Neural cell (in vitro differentiated cells): Measurements from ENCODE around the gene PADI3. TPM values are rescaled to one million over a fixed set of nuclear protein-coding genes. Genes with fewer than 3 reads are reported as not detected.

Source experiments
- H2AFZ ChIP-seq: fragments of 200-600, 300-800 bp; sonication (generic), shearing (Covaris generic); 2 replicates; pipeline ENCODE4 v1.6.0; 2014; ENCODE audit warnings: low read depth, mild to moderate bottlenecking, antibody characterized with exemption, low read length, moderate library complexity
- H3F3A ChIP-seq: fragments of 200-600 bp; shearing (Covaris generic); 2 replicates; pipeline ENCODE4 v1.6.1; 2016; ENCODE audit warnings: mild to moderate bottlenecking, moderate library complexity, mixed read lengths, antibody characterized with exemption, low read length; ENCODE audit not compliant: insufficient read depth, poor library complexity, severe bottlenecking
- H3K27ac ChIP-seq: fragments of 200-600, 300-800 bp; sonication (generic), shearing (Covaris generic); 2 replicates; pipeline ENCODE4 v1.5.1; 2014; ENCODE audit warnings: mild to moderate bottlenecking, low read length, moderate library complexity
- H3K27me3 ChIP-seq: fragments of 300-800, 200-600 bp; sonication (generic), shearing (Covaris generic); 2 replicates; pipeline ENCODE4 v1.6.0; 2014; ENCODE audit warnings: mild to moderate bottlenecking, low read depth, low read length, moderate library complexity; ENCODE audit not compliant: insufficient read depth
- H3K36me3 ChIP-seq: fragments of 300-800, 200-600 bp; sonication (generic), shearing (Covaris generic); 2 replicates; pipeline ENCODE4 v1.5.1; 2014; ENCODE audit warnings: mild to moderate bottlenecking, antibody characterized with exemption, low read length, moderate library complexity; ENCODE audit not compliant: insufficient read depth
- H3K4me2 ChIP-seq: fragments of 300-800, 200-600 bp; sonication (generic), shearing (Covaris generic); 2 replicates; pipeline ENCODE4 v1.6.0; 2014; ENCODE audit warnings: mild to moderate bottlenecking, low read length
- H3K4me3 ChIP-seq: fragments of 300-800, 200-600 bp; sonication (generic), shearing (Covaris generic); 2 replicates; pipeline ENCODE4 v1.5.1; 2014; ENCODE audit warnings: mild to moderate bottlenecking, low read length, moderate library complexity
- H3K79me2 ChIP-seq: fragments of 200-600 bp; shearing (Covaris generic); replicated peaks from 2 replicates; pipeline ENCODE4 v1.6.0; 2014; ENCODE audit warnings: mild to moderate bottlenecking, low read length, moderate library complexity; ENCODE audit not compliant: insufficient read depth
- H3K9ac ChIP-seq: fragments of 300-800, 200-600 bp; sonication (generic), shearing (Covaris generic); 2 replicates; pipeline ENCODE4 v1.6.1; 2016; ENCODE audit warnings: mild to moderate bottlenecking, low read length, mixed read lengths
- H3K9me2 ChIP-seq: fragments of 200-600 bp; shearing (Covaris generic); 2 replicates; pipeline ENCODE4 v1.6.1; 2016; ENCODE audit warnings: mild to moderate bottlenecking, low read length, mixed read lengths; ENCODE audit not compliant: insufficient read depth
- H3K9me3 ChIP-seq: fragments of 200-600, 300-800 bp; sonication (generic), shearing (Covaris generic); 2 replicates; pipeline ENCODE4 v1.6.1; 2016; ENCODE audit warnings: mild to moderate bottlenecking, mixed run types, low read length, moderate library complexity, mixed read lengths
- H4K20me1 ChIP-seq: fragments of 200-600 bp; shearing (Covaris generic); 2 replicates; pipeline ENCODE4 v1.6.1; 2016; ENCODE audit warnings: mild to moderate bottlenecking, mixed run types; ENCODE audit not compliant: insufficient read depth
- MXI1 ChIP-seq: fragments of 450-650 bp; conservative IDR thresholded peaks from 2 replicates; pipeline ENCODE4 v1.6.1; 2014; ENCODE audit warnings: antibody characterized with exemption, mild to moderate bottlenecking; ENCODE audit not compliant: poor library complexity, severe bottlenecking
- RAD21 ChIP-seq: fragments of 450-650 bp; conservative IDR thresholded peaks from 2 replicates; pipeline ENCODE4 v1.6.1; 2014; ENCODE audit warnings: antibody characterized with exemption, mild to moderate bottlenecking, moderate library complexity
- SMC3 ChIP-seq: fragments of 450-650 bp; conservative IDR thresholded peaks from 2 replicates; pipeline ENCODE4 v1.6.1; 2014; ENCODE audit warnings: antibody characterized with exemption, mild to moderate bottlenecking, moderate library complexity; ENCODE audit not compliant: poor library complexity
- TAF1 ChIP-seq: IDR thresholded peaks from 2 replicates; pipeline ENCODE4 v1.6.1; 2012; ENCODE audit warnings: low read depth
- polyA plus RNA-seq: library from polyadenylated mRNA; depleted of rRNA; stranded (reverse); fragments of >200 nt; gene quantifications from 2 replicates; pipeline ENCODE4 v1.2.3, GENCODE V29; 2014
- TF ChIP-seq, protein P1 (sequence below): IDR thresholded peaks from 2 replicates; pipeline ENCODE4 v1.6.1; 2012; ENCODE audit warnings: borderline replicate concordance
- TF ChIP-seq, protein P2 (sequence below): fragments of 450-650 bp; IDR thresholded peaks from 2 replicates; pipeline ENCODE4 v1.5.1; 2014; ENCODE audit warnings: antibody characterized with exemption, mild to moderate bottlenecking, moderate library complexity; ENCODE audit not compliant: poor library complexity, severe bottlenecking

PADI3 gene
- polyA plus RNA-seq, 1 donor from 2014 or later: not detected

DNA sequence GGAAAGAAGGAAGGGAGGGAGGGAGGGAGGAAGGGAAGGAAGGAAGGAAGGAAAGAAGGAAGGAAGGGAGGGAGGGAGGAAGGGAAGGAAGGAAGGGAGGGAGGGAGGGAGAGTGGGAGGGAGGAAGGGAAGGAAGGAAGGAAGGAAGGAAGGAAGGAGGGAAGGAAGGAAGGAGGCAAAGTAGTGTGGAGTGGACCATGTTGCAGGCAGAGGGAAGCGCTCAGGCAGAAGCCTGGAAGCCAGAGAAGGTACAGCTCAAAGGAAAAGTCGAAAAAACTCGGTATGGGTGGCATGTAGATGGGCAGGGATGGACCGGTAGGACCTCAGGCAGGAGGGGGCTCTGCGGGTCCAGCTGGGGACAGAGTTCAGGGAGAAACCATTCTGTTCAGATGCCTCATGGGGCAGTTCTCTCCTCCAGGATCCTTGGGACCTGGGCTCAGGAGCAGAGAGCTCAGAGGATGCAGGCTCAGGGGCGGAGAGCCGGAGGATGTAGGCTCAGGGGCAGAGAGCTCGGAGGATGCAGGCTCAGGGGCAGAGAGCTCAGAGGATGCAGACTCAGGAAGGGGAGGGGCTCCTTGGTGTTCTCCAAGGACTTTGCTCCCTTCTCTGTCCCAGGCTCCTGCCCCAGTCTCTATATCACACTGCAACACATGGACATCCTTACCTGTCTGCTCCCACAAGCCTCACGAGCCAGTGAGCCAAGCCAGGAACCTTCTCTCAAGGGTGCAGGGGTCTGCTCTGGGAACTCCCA, 13.6 kb upstream of the PADI3 start:
- H3K79me2 ChIP-seq: no peaks in the 10 kb centered on the region
- H4K20me1 ChIP-seq: no peaks in the 10 kb centered on the region
- no peak overlapping the region for H3K27ac ChIP-seq
- H2AFZ ChIP-seq: no peak overlapping the region
- H3K9me2 ChIP-seq: no peaks in the 10 kb centered on the region
- no peaks in the 10 kb centered on the region for H3F3A ChIP-seq
- H3K4me2 ChIP-seq: no peak overlapping the region
- no peaks in the 10 kb centered on the region for H3K9me3 ChIP-seq
- TF ChIP-seq, protein P1, sequence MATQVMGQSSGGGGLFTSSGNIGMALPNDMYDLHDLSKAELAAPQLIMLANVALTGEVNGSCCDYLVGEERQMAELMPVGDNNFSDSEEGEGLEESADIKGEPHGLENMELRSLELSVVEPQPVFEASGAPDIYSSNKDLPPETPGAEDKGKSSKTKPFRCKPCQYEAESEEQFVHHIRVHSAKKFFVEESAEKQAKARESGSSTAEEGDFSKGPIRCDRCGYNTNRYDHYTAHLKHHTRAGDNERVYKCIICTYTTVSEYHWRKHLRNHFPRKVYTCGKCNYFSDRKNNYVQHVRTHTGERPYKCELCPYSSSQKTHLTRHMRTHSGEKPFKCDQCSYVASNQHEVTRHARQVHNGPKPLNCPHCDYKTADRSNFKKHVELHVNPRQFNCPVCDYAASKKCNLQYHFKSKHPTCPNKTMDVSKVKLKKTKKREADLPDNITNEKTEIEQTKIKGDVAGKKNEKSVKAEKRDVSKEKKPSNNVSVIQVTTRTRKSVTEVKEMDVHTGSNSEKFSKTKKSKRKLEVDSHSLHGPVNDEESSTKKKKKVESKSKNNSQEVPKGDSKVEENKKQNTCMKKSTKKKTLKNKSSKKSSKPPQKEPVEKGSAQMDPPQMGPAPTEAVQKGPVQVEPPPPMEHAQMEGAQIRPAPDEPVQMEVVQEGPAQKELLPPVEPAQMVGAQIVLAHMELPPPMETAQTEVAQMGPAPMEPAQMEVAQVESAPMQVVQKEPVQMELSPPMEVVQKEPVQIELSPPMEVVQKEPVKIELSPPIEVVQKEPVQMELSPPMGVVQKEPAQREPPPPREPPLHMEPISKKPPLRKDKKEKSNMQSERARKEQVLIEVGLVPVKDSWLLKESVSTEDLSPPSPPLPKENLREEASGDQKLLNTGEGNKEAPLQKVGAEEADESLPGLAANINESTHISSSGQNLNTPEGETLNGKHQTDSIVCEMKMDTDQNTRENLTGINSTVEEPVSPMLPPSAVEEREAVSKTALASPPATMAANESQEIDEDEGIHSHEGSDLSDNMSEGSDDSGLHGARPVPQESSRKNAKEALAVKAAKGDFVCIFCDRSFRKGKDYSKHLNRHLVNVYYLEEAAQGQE: no peak
- TF ChIP-seq TAF1 (no peak), RAD21 (no peak), MXI1 (no peak)
- TF ChIP-seq, protein P2, sequence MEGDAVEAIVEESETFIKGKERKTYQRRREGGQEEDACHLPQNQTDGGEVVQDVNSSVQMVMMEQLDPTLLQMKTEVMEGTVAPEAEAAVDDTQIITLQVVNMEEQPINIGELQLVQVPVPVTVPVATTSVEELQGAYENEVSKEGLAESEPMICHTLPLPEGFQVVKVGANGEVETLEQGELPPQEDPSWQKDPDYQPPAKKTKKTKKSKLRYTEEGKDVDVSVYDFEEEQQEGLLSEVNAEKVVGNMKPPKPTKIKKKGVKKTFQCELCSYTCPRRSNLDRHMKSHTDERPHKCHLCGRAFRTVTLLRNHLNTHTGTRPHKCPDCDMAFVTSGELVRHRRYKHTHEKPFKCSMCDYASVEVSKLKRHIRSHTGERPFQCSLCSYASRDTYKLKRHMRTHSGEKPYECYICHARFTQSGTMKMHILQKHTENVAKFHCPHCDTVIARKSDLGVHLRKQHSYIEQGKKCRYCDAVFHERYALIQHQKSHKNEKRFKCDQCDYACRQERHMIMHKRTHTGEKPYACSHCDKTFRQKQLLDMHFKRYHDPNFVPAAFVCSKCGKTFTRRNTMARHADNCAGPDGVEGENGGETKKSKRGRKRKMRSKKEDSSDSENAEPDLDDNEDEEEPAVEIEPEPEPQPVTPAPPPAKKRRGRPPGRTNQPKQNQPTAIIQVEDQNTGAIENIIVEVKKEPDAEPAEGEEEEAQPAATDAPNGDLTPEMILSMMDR: no peak
- no peaks in the 10 kb centered on the region for H3K27me3 ChIP-seq
- H3K9ac ChIP-seq: no peak overlapping the region
- no peak overlapping the region for H3K4me3 ChIP-seq
- H3K36me3 ChIP-seq: no peaks in the 10 kb centered on the region

DNA sequence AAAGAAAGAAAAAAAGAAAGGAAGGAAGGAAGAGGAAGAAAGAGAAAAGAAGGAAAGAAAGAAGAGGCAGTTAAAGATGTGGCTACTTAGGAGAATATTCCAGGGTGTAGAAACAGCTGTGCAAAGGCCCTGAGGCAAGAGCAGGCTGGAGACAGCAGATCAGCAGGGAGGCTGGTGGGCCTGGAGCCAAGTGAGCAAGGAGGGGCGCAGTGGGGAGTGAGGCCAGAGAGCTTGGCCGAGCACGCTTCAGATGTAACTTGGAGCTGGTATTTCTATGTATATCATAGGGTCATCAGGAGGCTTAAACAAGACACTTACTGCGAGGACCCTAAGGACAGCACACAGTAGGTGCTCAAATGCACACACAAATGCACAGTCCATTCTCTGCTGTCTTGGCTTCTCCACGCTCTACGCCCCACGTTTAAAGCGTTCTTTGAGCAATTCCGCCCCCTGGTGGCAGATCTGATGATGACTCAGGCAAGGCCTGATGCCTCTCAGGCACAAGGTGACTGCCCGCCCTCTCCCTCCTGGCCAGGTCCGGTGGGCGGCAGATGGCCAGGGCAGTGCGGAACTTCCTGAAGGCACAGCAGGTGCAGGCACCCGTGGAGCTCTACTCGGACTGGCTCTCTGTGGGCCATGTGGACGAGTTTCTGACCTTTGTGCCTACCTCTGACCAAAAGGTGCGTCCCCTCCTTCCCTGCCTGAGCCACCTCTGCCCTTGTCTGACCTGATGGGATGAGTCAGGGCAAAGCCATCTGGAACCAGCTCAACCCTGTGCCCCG, 11.9 kb upstream of the PADI3 start:
- Histone ChIP-seq H2AFZ (no peak overlapping the region), H3K4me3 (no peak overlapping the region), H3F3A (no peaks in the 10 kb centered on the region), H3K79me2 (no peaks in the 10 kb centered on the region), H3K9ac (no peak overlapping the region), H3K9me2 (no peaks in the 10 kb centered on the region), H3K27ac (no peak overlapping the region), H3K36me3 (no peaks in the 10 kb centered on the region), H3K9me3 (no peaks in the 10 kb centered on the region), H3K4me2 (no peak overlapping the region), H4K20me1 (no peaks in the 10 kb centered on the region), H3K27me3 (no peaks in the 10 kb centered on the region)
- TF ChIP-seq TAF1: no peak
- peak; percentile 85 for TF ChIP-seq RAD21
- TF ChIP-seq, protein P2: peak; percentile 87
- peak; percentile 95 for TF ChIP-seq SMC3
- no peak for TF ChIP-seq MXI1
